HepG2 (cell line): Measurements from ENCODE around the gene CAMTA1. TPM values are rescaled to one million over a fixed set of nuclear protein-coding genes. Genes with fewer than 3 reads are reported as not detected.

Source experiments
- ATAC-seq: fragments of 200-7000 bp; cut with Tn5 transposase; 3 replicates; pipeline ENCODE4 v1.9.1; 2020; ENCODE audit warnings: mild to moderate bottlenecking, moderate library complexity
- BruUV-seq: library from RNA; stranded (reverse); fragments of 400-500 nt; replicated peaks from 2 replicates; lab custom pipeline; 2021; lab: Mats Ljungman, UMichigan
- CTCF ChIA-PET: fragments of 300-600 bp; formaldehyde crosslinking; extraction: SDS; loops from one replicate; lab custom pipeline; 2021; ENCODE audit warnings: low total read pairs, inconsistent platforms, low intra/inter-chr PET ratio; lab: Yijun Ruan, JAX
- POLR2A ChIA-PET: fragments of 350-600 bp; sonication (Branson Sonifier 250); formaldehyde crosslinking; loops from one replicate; lab custom pipeline; 2020; ENCODE audit warnings: antibody characterized with exemption, inconsistent platforms; lab: Yijun Ruan, JAX
- DNase-seq: peaks from one replicate; pipeline ENCODE4 v3.0.0-alpha.2; 2015; ENCODE audit warnings: low spot score
- FAIRE-seq: peaks from 3 replicates; lab custom pipeline; 2011; peaks lifted over from hg19 to GRCh38; lab: Jason Lieb, UNC
- H2AFZ ChIP-seq: one replicate; pipeline ENCODE4 v1.6.1; 2011; ENCODE audit warnings: low read length, inconsistent platforms
- H3K27ac ChIP-seq: fragments of 300-600 bp; 3 replicates; pipeline ENCODE4 v1.8.0; 2011; ENCODE audit warnings: mixed run types, mild to moderate bottlenecking, mixed read lengths, low read length, inconsistent platforms; ENCODE audit not compliant: insufficient read depth; ENCODE audit errors: extremely low read length
- H3K27me3 ChIP-seq, 2 experiments: fragments of 200-600 bp in 1 of 2; 2 replicates in 1 of 2; 3 replicates in 1 of 2; pipeline versions ENCODE4 v1.6.0 to v1.8.0; 2011; ENCODE audit warnings: low read length in 2 of 2, mild to moderate bottlenecking in 2 of 2, moderate library complexity in 2 of 2, inconsistent platforms in 1 of 2; ENCODE audit not compliant: insufficient read depth in 2 of 2, control insufficient read depth in 1 of 2
- H3K36me3 ChIP-seq, 2 experiments: fragments of 200-600 bp in 1 of 2; replicated peaks in 1 of 2; 2 replicates in 1 of 2; 3 replicates in 1 of 2; pipeline versions ENCODE4 v1.5.1 to v1.8.0; 2011; ENCODE audit warnings: low read length in 2 of 2, inconsistent platforms in 1 of 2; ENCODE audit not compliant: insufficient read depth in 2 of 2, control insufficient read depth in 1 of 2
- H3K4me1 ChIP-seq: 2 replicates; pipeline ENCODE4 v1.5.1; 2012; ENCODE audit warnings: low read length, inconsistent platforms; ENCODE audit not compliant: insufficient read depth
- H3K4me2 ChIP-seq: 2 replicates; pipeline ENCODE4 v1.6.0; 2011; ENCODE audit warnings: low read depth, low read length, inconsistent platforms
- H3K4me3 ChIP-seq, 3 experiments: fragments of 200-600 bp in 1 of 3; sonication (generic), shearing (Covaris generic) in 1 of 3; replicated peaks in 1 of 3; 2 replicates each; pipeline ENCODE4 v1.5.1; 2011 to 2016; ENCODE audit warnings: low read length in 3 of 3, inconsistent platforms in 2 of 3, low read depth in 2 of 3, mild to moderate bottlenecking in 2 of 3, control low read depth in 1 of 3, mixed read lengths in 1 of 3; ENCODE audit not compliant: insufficient read depth in 1 of 3
- H3K79me2 ChIP-seq: one replicate; pipeline ENCODE4 v1.6.1; 2011; ENCODE audit warnings: low read length, inconsistent platforms; ENCODE audit not compliant: insufficient read depth
- H3K9ac ChIP-seq: 2 replicates; pipeline ENCODE4 v1.6.0; 2011; ENCODE audit warnings: mild to moderate bottlenecking, low read depth, low read length, inconsistent platforms; ENCODE audit not compliant: insufficient read depth
- H3K9me3 ChIP-seq: 2 replicates; pipeline ENCODE4 v1.5.1; 2012; ENCODE audit warnings: mild to moderate bottlenecking, low read length
- H4K20me1 ChIP-seq: 2 replicates; pipeline ENCODE4 v1.6.0; 2011; ENCODE audit warnings: inconsistent platforms, mild to moderate bottlenecking, low read length, moderate library complexity; ENCODE audit not compliant: insufficient read depth
- ATM ChIP-seq: fragments of 450-650 bp; IDR thresholded peaks from 2 replicates; pipeline ENCODE4 v1.7.1; 2017; ENCODE audit warnings: mild to moderate bottlenecking, borderline replicate concordance
- CHD4 ChIP-seq: fragments of 200-600 bp; sonication (generic); IDR thresholded peaks from 2 replicates; pipeline ENCODE4 v1.7.0; 2017; ENCODE audit warnings: mild to moderate bottlenecking, low read length, borderline replicate concordance
- MXD4 ChIP-seq: IDR thresholded peaks from 2 replicates; pipeline ENCODE4 v1.6.1; 2016; ENCODE audit warnings: mild to moderate bottlenecking, missing biosample characterization, missing genetic modification reagents
- NRL ChIP-seq: sonication (generic); formaldehyde crosslinking; IDR thresholded peaks from 2 replicates; pipeline ENCODE4 v1.5.0; 2020; ENCODE audit warnings: missing genetic modification reagents, mild to moderate bottlenecking, moderate library complexity, borderline replicate concordance
- POLR2A ChIP-seq, 2 experiments: IDR thresholded peaks; 2 replicates each; pipeline ENCODE4 v1.6.1; 2011; ENCODE audit warnings: low read depth in 2 of 2, low read length in 2 of 2, mild to moderate bottlenecking in 1 of 2, moderate library complexity in 1 of 2; ENCODE audit not compliant: insufficient read depth in 1 of 2
- YEATS2 ChIP-seq: sonication (generic); formaldehyde crosslinking; IDR thresholded peaks from 2 replicates; pipeline ENCODE4 v1.4.0; 2020; ENCODE audit warnings: missing genetic modification reagents, borderline replicate concordance
- ZNF207 ChIP-seq: fragments of 450-650 bp; IDR thresholded peaks from 2 replicates; pipeline ENCODE4 v1.6.1; 2016; ENCODE audit warnings: antibody characterized with exemption, borderline replicate concordance
- WGBS: methylation state at CpG from one replicate; pipeline ENCODE4 v1.1.6; 2017; ENCODE audit warnings: low lambda C conversion rate; 5-methylcytosine and 5-hydroxymethylcytosine counted together
- in situ Hi-C: cut with HindIII; loops from 2 replicates; pipeline ENCODE4 v1.10.0; 2017; ENCODE audit warnings: low pct_unique_long_range_greater_than_20kb; ENCODE audit not compliant: extremely low pct_ligation_motif_present
- intact Hi-C: fragments of 100-400 bp; cut with micrococcal nuclease; formaldehyde crosslinking; loops from one replicate; pipeline ENCODE4 v1.10.0; 2022; ENCODE audit not compliant: unreplicated experiment
- polyA plus RNA-seq, 8 experiments: library from polyadenylated mRNA; depleted of rRNA in 3 of 8; stranded (reverse) in 7 of 8; unstranded in 1 of 8; fragments of >200 nt; fragmentation: Illumina TruSeq in 4 of 8; extraction: Trizol in 4 of 8; gene quantifications; 2 replicates each; pipeline versions ENCODE4 v1.2.1 to v1.2.3, GENCODE V29; 2011 to 2016; ENCODE audit warnings: low read depth in 4 of 8, missing spikeins in 1 of 8, mixed read lengths in 1 of 8; ENCODE audit not compliant: insufficient read depth in 1 of 8
- total RNA-seq, 5 experiments: library from RNA; depleted of rRNA; stranded (reverse); fragments of >200 nt; fragmentation: Illumina TruSeq; extraction: Trizol; gene quantifications; 2 replicates each; pipeline ENCODE4 v1.2.3, GENCODE V29; 2016; ENCODE audit warnings: low read depth in 1 of 5

Gene CAMTA1
- total and polyA plus RNA-seq, 2 of the 13 experiments (the other 11 are each of a cell fraction or from before 2014, with no cell fraction given): 25.0 to 36.4 TPM

DNA sequence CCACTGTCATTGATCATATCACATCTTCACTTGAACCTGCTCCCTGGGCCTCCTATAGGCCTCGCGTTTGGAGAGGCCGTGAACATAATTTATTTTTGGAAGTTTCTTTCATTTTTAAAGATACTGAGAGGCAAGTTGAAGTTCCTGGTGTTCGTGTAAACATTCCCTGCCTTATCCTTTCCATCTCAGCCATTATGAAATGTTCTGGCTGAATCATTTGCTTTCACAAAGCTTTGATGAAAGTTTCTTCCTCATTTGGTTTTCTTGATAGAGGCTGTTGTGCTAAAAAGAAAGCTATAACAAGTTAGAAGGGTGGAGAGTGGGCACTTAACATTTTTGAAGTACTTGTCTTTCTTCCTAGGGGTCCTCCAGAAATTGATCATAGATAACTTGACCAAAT lies 15.5 kb downstream of the CAMTA1 start:
- H3K4me1 ChIP-seq: peaks cover 12% of the 10 kb centered on the region
- BruUV-seq: no TSS peak
- no peak overlapping the region for H3K9ac ChIP-seq
- in situ Hi-C loops: loop anchor here (10.0 kb wide), 1 partner anchor 56 kb away; no protein-coding TSS in a partner anchor
- H3K4me2 ChIP-seq: no peak overlapping the region
- H2AFZ ChIP-seq: no peak overlapping the region
- 0 out of 2 replicates have a peak, but pooled peaks cover 3% of the 10 kb centered on the region for H4K20me1 ChIP-seq
- 90% methylated on average over 4 of the region's 4 CpGs for WGBS
- intact Hi-C loops: no loop called here
- no peak for DNase-seq
- no peaks in the 10 kb centered on the region for H3K27me3 ChIP-seq
- TF ChIP-seq ATM (no peak), MXD4 (CRISPR knock-in tag) (no peak), CHD4 (no peak), NRL (CRISPR knock-in tag) (no peak)
- H3K4me3 ChIP-seq: no peak overlapping the region
- H3K9me3 ChIP-seq: no peaks in the 10 kb centered on the region
- peaks cover 62% of the 10 kb centered on the region for H3K79me2 ChIP-seq
- H3K27ac ChIP-seq: no peak overlapping the region
- POLR2A ChIA-PET: interaction anchor here (1.5 kb wide), 1 partner anchor 16 kb away, joined by 8 read pairs; the partner anchor contains the start of gene CAMTA1
- CTCF ChIA-PET: no interaction called here
- no peak for ATAC-seq
- FAIRE-seq: no peak
- peaks cover 1 to 3% of the 10 kb centered on the region in 2 experiments; a peak in 1 of 5 replicates for H3K36me3 ChIP-seq

DNA sequence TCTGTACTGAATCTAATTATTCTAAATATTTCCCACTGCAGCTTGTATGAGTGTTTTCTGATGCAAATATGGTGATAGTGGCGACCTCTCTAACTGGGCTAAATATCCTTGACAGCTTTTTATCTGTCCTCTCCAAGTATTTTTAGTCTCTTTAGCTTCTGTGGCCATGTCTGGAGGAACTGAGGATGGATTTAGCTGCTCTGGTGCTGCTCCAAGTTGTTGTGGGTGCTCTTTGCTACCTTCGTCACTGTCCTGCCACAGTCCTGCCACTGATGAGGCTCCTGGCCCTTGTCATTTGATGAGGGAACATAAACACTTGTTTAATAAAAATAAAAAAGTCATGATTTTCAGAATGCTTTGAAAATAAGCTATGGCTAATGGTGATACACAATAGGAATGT lies 15.9 kb downstream of the CAMTA1 start:
- peaks cover 62% of the 10 kb centered on the region for H3K79me2 ChIP-seq
- DNase-seq (no peak), FAIRE-seq (no peak), ATAC-seq (no peak)
- H3K9ac ChIP-seq: no peak overlapping the region
- H4K20me1 ChIP-seq: 0 out of 2 replicates have a peak, but pooled peaks cover 3% of the 10 kb centered on the region
- H3K9me3 ChIP-seq: no peaks in the 10 kb centered on the region
- ChIA-PET POLR2A (interaction anchor here (0.9 to 1.5 kb wide), 2 partner anchors 16 to 30 kb away, joined by 3 to 8 read pairs; partner anchors contain the start of gene CAMTA1), CTCF (no interaction called here)
- peaks cover 12% of the 10 kb centered on the region for H3K4me1 ChIP-seq
- no TSS peak for BruUV-seq
- in situ Hi-C loops: loop anchor here (10.0 kb wide), 1 partner anchor 56 kb away; no protein-coding TSS in a partner anchor
- peaks cover 1 to 3% of the 10 kb centered on the region in 2 experiments; a peak in 1 of 5 replicates for H3K36me3 ChIP-seq
- H3K4me2 ChIP-seq: no peak overlapping the region
- no peak overlapping the region for H3K4me3 ChIP-seq
- H3K27me3 ChIP-seq: no peaks in the 10 kb centered on the region
- intact Hi-C loops: no loop called here
- 100% methylated on average over 2 of the region's 2 CpGs for WGBS
- H3K27ac ChIP-seq: no peak overlapping the region
- no peak overlapping the region for H2AFZ ChIP-seq
- no peak for TF ChIP-seq POLR2A (IDR thresholded peaks at IDR 0.05; ENCODE audit: insufficient read depth in 1 of 2, low read depth in 2 of 2, low read length in 2 of 2)
- TF ChIP-seq ZNF207: no peak
- TF ChIP-seq YEATS2 (CRISPR knock-in tag): no peak
